Stomach (tissue), 9 donors: Measurements from ENCODE around the gene HNRNPU. TPM values are rescaled to one million over a fixed set of nuclear protein-coding genes. Genes with fewer than 3 reads are reported as not detected.
A peak's percentile ranks its signal among the peaks of the same experiment; 100 is the strongest.

Experiments used
- DNase-seq, 2 donors: peaks; one replicate each; pipeline versions ENCODE4 v3.0.0 to v3.0.0-alpha.2; 2013 to 2019
- H3K27ac ChIP-seq, 5 donors: fragments of 200-600 bp in 4 of 5; sonication (generic) in 4 of 5; one replicate each; pipeline ENCODE4 v1.5.1; 2013 to 2019; ENCODE audit warnings: mild to moderate bottlenecking in 1 of 5, moderate library complexity in 1 of 5
- H3K27me3 ChIP-seq, 3 donors: fragments of 200-600 bp; sonication (generic); one replicate each; pipeline ENCODE4 v1.5.1; 2017 to 2019; ENCODE audit warnings: mixed run types in 1 of 3
- H3K36me3 ChIP-seq, 4 donors: fragments of 200-600 bp; sonication (generic); 1 replicate in 3 of 4; 2 replicates in 1 of 4; pipeline ENCODE4 v1.5.1; 2016 to 2019
- H3K4me1 ChIP-seq, 4 donors: fragments of 200-600 bp; sonication (generic); one replicate each; pipeline ENCODE4 v1.5.1; 2016 to 2019
- H3K4me3 ChIP-seq, 4 donors: fragments of 200-600 bp; sonication (generic) in 3 of 4; one replicate each; pipeline ENCODE4 v1.5.1; 2016 to 2019; ENCODE audit warnings: mild to moderate bottlenecking in 1 of 4
- H3K9me3 ChIP-seq, 4 donors: fragments of 200-600 bp; sonication (generic); one replicate each; pipeline ENCODE4 v1.5.1; 2016 to 2019
- EP300 ChIP-seq: sonication (generic); formaldehyde crosslinking; IDR thresholded peaks from one replicate; pipeline ENCODE4 v1.6.1; 2017; ENCODE audit warnings: antibody characterized with exemption
- POLR2A ChIP-seq, 4 donors: fragments of 450-650 bp; IDR thresholded peaks; one replicate each; pipeline ENCODE4 v1.6.1; 2016; ENCODE audit warnings: antibody characterized with exemption in 4 of 4, control low read depth in 2 of 4, mild to moderate bottlenecking in 1 of 4, moderate library complexity in 1 of 4
- POLR2AphosphoS5 ChIP-seq, 3 donors: sonication (generic); formaldehyde crosslinking; IDR thresholded peaks; one replicate each; pipeline ENCODE4 v1.6.1; 2016; ENCODE audit warnings: antibody characterized with exemption in 3 of 3
- WGBS, 5 donors: extraction: QIAGEN DNeasy Blood & Tissue Kit in 3 of 5; methylation state at CpG; one replicate each; pipeline versions ENCODE4 v1.1.5 to v1.1.7; 2013 to 2018; 5-methylcytosine and 5-hydroxymethylcytosine counted together
- intact Hi-C: fragments of 100-400 bp; cut with DNase I; formaldehyde crosslinking; loops from one replicate; pipeline ENCODE4 v1.15.1; 2023; ENCODE audit warnings: low total_unique reads
- polyA plus RNA-seq, 3 donors: library from polyadenylated mRNA; stranded (reverse); fragments of 200-250 nt; gene quantifications; one replicate each; pipeline ENCODE4 v1.2.3, GENCODE V29; 2013
- total RNA-seq, 5 donors: library from RNA; depleted of rRNA; stranded (reverse); fragments of >200 nt; gene quantifications; one replicate each; pipeline versions ENCODE4 v1.1.0 to v1.2.3, GENCODE V29; 2014 to 2016
- TF ChIP-seq, protein P1 (sequence below), 7 experiments: fragments of 450-650 bp in 4 of 7; fragments of 200-600 bp in 3 of 7; sonication (generic) in 3 of 7; IDR thresholded peaks; one replicate each; pipeline ENCODE4 v1.5.1; 2016 to 2019; ENCODE audit warnings: antibody characterized with exemption in 7 of 7, control low read depth in 2 of 7, mild to moderate bottlenecking in 1 of 7
- donor health status: healthy with polysubstance abuse.
- donor health status: Bipolar disorder and iron deficiency.
- donor health status: healthy.

HNRNPU gene
- total and polyA plus RNA-seq, 8 donors, result 76.3 to 533 (median 309) TPM

DNA sequence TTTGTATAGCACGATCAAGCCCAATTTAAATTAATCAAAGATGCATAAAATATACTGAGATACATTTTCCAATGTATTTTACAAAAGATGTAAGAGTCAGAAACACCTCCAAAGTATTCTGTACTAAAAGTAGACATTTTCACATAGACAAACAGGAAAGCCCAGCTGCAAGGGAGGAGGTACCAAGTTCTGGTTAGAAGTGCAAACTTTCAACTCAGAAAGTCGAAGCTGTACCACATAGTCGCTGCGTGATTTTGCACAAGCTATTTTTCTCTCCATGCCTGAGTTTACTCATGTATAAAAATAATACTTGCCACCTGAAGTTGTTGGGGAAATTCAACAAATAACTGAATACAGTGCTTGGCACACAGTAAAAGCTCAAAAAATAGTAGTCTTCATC is 5.6 kb upstream of the HNRNPU start:
- Histone ChIP-seq H3K4me3 (no peak overlapping the region), H3K9me3 (no peaks in the 10 kb centered on the region), H3K36me3 (no peaks in the 10 kb centered on the region), H3K4me1 (peaks cover 0 to 14% (median 8%) of the 10 kb centered on the region in 4 donors), H3K27me3 (no peaks in the 10 kb centered on the region), H3K27ac (no peak overlapping the region)
- intact Hi-C loops, result no loop called here
- no peak for TF ChIP-seq POLR2AphosphoS5 (IDR thresholded peaks at IDR 0.05)
- TF ChIP-seq, protein P1, sequence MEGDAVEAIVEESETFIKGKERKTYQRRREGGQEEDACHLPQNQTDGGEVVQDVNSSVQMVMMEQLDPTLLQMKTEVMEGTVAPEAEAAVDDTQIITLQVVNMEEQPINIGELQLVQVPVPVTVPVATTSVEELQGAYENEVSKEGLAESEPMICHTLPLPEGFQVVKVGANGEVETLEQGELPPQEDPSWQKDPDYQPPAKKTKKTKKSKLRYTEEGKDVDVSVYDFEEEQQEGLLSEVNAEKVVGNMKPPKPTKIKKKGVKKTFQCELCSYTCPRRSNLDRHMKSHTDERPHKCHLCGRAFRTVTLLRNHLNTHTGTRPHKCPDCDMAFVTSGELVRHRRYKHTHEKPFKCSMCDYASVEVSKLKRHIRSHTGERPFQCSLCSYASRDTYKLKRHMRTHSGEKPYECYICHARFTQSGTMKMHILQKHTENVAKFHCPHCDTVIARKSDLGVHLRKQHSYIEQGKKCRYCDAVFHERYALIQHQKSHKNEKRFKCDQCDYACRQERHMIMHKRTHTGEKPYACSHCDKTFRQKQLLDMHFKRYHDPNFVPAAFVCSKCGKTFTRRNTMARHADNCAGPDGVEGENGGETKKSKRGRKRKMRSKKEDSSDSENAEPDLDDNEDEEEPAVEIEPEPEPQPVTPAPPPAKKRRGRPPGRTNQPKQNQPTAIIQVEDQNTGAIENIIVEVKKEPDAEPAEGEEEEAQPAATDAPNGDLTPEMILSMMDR (IDR thresholded peaks at IDR 0.05), result no peak
- TF ChIP-seq POLR2A (IDR thresholded peaks at IDR 0.05), result no peak
- no peak for TF ChIP-seq EP300
- DNase-seq, result no peak
- whole genome bisulfite sequencing, 5 donors, result 91 to 95% (median 93%) methylated on average over 4 of the region's 4 CpGs

- Histone ChIP-seq H3K4me1 (peaks cover 0 to 15% (median 9%) of the 10 kb centered on the region in 4 donors), H3K36me3 (no peaks in the 10 kb centered on the region), H3K4me3 (no peak overlapping the region), H3K27me3 (no peaks in the 10 kb centered on the region), H3K9me3 (no peaks in the 10 kb centered on the region), H3K27ac (no peak overlapping the region)
- intact Hi-C loops, result no loop called here
- TF ChIP-seq POLR2AphosphoS5 (IDR thresholded peaks at IDR 0.05) (no peak), POLR2A (IDR thresholded peaks at IDR 0.05) (no peak), EP300 (no peak)
- TF ChIP-seq, protein P1 (IDR thresholded peaks at IDR 0.05), result no peak
- DNase-seq, result no peak
- WGBS, 5 donors, result 90 to 94% (median 92%) methylated on average over 12 of the region's 12 CpGs
Observed at GRCh38 chr1:244869364-244869827, 5.1 kb upstream of the HNRNPU start.

DNA sequence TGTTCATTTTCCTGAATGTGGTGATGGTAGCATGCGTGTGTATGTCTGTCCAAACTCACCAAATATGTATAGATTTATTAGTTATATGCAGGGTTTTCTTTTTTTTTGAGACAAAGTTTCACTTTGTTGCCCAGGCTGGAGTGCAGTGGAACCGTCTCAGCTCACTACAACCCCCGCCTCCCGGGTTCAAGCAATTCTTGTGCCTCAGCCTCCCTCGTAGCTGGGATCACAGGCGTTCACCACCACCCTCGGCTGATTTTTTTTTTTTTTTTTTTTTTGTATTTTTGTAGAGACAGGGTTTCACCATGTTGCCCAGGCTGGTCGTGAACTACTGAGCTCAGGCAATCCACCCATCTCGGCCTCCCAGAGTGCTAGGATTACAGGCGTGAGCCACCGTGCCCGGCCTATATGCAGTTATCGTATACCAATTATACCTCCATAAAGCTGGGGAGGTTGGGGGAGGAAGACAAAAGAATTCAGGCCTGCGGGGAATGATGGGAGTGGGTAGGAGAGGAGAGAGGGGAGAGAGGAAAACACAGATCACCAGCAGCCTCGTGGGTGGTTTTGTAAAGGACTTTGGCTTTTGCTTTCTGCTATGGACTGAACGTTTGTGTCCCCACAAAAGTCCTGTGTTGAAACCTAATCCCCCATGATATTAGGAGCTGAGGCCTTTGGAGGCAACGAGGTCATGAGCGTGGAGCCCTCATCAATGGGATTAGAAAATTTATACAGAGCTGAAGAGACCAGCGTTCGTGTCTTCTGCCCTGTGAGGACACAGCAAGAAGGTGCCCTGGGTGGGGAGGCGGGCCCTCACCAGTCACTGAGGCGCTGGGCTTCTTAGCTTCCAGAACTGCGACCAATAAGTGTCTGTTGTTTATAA is 4.4 kb upstream of the HNRNPU start:
- intact Hi-C loops, result no loop called here
- Histone ChIP-seq H3K9me3 (no peaks in the 10 kb centered on the region), H3K4me1 (peaks cover 0 to 15% (median 9%) of the 10 kb centered on the region in 4 donors), H3K27me3 (no peaks in the 10 kb centered on the region), H3K4me3 (no peak overlapping the region), H3K27ac (no peak overlapping the region), H3K36me3 (no peaks in the 10 kb centered on the region)
- TF ChIP-seq EP300, result no peak
- no peak for TF ChIP-seq POLR2A (IDR thresholded peaks at IDR 0.05)
- no peak for TF ChIP-seq POLR2AphosphoS5 (IDR thresholded peaks at IDR 0.05)
- TF ChIP-seq, protein P1 (IDR thresholded peaks at IDR 0.05), result no peak
- 92 to 95% (median 94%) methylated on average over 22 to 23 of the region's 23 CpGs for WGBS, 5 donors
- no peak for DNase-seq

DNA sequence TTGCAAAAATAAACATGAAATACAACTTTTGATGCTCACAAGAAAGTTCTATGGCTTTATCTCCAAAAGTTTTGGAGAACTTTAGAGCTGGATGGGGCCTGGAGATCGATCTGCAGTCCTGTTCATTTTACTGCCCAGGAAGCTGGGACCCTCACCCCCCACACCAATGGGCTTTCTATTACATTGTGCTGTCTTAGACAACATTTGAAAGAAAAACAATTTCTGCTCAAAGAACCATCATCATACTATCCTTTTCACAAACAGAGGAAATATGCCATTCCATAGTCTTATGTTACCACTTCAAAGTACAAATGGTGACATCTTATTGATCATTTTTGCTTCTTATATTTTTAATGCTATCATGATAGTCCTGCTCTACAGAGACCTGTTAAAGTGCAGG is 2.0 kb upstream of the HNRNPU start:
- WGBS, 5 donors, result 75 to 94% (median 88%) methylated on average over 1 of the region's 1 CpG
- DNase-seq, result no peak
- H3K36me3 ChIP-seq, result peaks cover 0 to 5% (median 0%) of the 10 kb centered on the region in 4 donors
- H3K4me1 ChIP-seq, result peaks cover 3 to 23% (median 15%) of the 10 kb centered on the region in 4 donors
- intact Hi-C loops, result no loop called here
- H3K27me3 ChIP-seq, result no peaks in the 10 kb centered on the region
- no peak overlapping the region for H3K4me3 ChIP-seq
- TF ChIP-seq POLR2A (IDR thresholded peaks at IDR 0.05), result no peak
- no peak for TF ChIP-seq EP300
- no peak for TF ChIP-seq POLR2AphosphoS5 (IDR thresholded peaks at IDR 0.05)
- TF ChIP-seq, protein P1 (IDR thresholded peaks at IDR 0.05), result no peak
- peak overlapping the region in 4 of 5 donors; percentile 99 to 100 (median 100) for H3K27ac ChIP-seq
- H3K9me3 ChIP-seq, result no peaks in the 10 kb centered on the region
